Body of pancreas (tissue), 4 donors: ENCODE results near the gene CHRND.

ENCODE experiments used
- POLR2A ChIP-seq, 3 donors: fragments of 450-650 bp; IDR thresholded peaks; one replicate each; pipeline ENCODE4 v1.6.1; 2016; ENCODE audit warnings: antibody characterized with exemption in 3 of 3, mild to moderate bottlenecking in 2 of 3
- TF ChIP-seq, protein P1 (sequence below), 7 experiments: fragments of 450-650 bp in 4 of 7; fragments of 200-600 bp in 3 of 7; sonication (generic) in 3 of 7; IDR thresholded peaks; one replicate each; pipeline ENCODE4 v1.5.1; 2016 to 2019; ENCODE audit warnings: antibody characterized with exemption in 7 of 7

DNA sequence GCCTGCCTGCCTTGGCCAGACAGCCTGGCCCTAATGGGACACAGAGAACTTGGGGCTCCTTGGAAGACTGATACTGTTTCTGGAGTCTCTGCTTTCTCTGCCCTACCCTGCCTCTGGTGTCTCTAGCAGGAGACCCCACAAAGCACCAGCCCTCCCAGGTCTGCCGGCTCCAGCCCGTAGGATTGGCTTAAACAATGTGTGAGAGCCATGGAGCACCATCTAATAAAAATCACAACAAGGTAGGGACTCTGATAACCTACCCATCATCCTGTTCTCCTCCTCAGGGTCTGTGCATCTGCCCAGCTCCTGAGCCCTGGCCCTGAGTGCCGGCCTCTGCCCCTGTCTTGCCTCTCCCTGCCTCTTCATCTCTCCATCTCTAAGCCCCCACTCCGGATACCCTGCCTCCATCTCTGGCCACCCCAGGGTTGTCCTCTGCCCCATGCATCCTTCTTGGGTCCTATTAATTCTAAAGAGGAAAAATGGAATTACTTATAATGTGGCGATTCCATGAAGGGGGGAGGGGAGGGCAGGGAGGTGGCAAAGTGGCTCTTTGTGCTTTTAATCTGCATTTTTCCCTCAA lies 37.1 kb upstream of the CHRND start:
- TF ChIP-seq, protein P1, sequence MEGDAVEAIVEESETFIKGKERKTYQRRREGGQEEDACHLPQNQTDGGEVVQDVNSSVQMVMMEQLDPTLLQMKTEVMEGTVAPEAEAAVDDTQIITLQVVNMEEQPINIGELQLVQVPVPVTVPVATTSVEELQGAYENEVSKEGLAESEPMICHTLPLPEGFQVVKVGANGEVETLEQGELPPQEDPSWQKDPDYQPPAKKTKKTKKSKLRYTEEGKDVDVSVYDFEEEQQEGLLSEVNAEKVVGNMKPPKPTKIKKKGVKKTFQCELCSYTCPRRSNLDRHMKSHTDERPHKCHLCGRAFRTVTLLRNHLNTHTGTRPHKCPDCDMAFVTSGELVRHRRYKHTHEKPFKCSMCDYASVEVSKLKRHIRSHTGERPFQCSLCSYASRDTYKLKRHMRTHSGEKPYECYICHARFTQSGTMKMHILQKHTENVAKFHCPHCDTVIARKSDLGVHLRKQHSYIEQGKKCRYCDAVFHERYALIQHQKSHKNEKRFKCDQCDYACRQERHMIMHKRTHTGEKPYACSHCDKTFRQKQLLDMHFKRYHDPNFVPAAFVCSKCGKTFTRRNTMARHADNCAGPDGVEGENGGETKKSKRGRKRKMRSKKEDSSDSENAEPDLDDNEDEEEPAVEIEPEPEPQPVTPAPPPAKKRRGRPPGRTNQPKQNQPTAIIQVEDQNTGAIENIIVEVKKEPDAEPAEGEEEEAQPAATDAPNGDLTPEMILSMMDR (IDR thresholded peaks at IDR 0.05): no peak
- TF ChIP-seq POLR2A (IDR thresholded peaks at IDR 0.05): no peak
